SK-N-SH (cell line): ENCODE results near the gene PAM16. TPM values are rescaled to one million over a fixed set of nuclear protein-coding genes. Genes with fewer than 3 reads are reported as not detected.

Source experiments
- CTCF ChIA-PET: fragments of 300-600, 350-600 bp; formaldehyde crosslinking; extraction: SDS; loops from one replicate; lab custom pipeline; 2021; lab: Yijun Ruan, JAX
- POLR2A ChIA-PET: fragments of 350-600 bp; sonication (Branson Sonifier 250); formaldehyde crosslinking; extraction: SDS; loops from one replicate; lab custom pipeline; 2020; ENCODE audit warnings: antibody characterized with exemption, inconsistent platforms; lab: Yijun Ruan, JAX
- DNase-seq: peaks from one replicate; pipeline ENCODE4 v3.0.0; 2012
- H2AFZ ChIP-seq: fragments of 200-600 bp; sonication (generic); 2 replicates; pipeline ENCODE4 v1.8.1; 2016; ENCODE audit warnings: antibody characterized with exemption, mild to moderate bottlenecking, low read depth
- H3F3A ChIP-seq: fragments of 200-600 bp; sonication (generic); replicated peaks from 2 replicates; pipeline ENCODE3; 2016; ENCODE audit warnings: antibody characterized with exemption, mild to moderate bottlenecking; ENCODE audit not compliant: insufficient read depth
- H3K27ac ChIP-seq, 2 experiments: fragments of 200-500 bp in 1 of 2; fragments of 200-600 bp in 1 of 2; sonication (Bioruptor generic) in 1 of 2; sonication (generic), shearing (Covaris generic) in 1 of 2; 2 replicates each; pipeline versions ENCODE4 v1.5.1 to v1.6.1; 2014 to 2016; ENCODE audit warnings: low read depth in 2 of 2, inconsistent platforms in 1 of 2, low read length in 1 of 2, mild to moderate bottlenecking in 1 of 2, mixed read lengths in 1 of 2
- H3K27me3 ChIP-seq: fragments of 200-600 bp; sonication (generic), shearing (Covaris generic); 2 replicates; pipeline ENCODE4 v1.6.1; 2016; ENCODE audit warnings: mixed run types; ENCODE audit not compliant: insufficient read depth
- H3K36me3 ChIP-seq, 2 experiments: fragments of 200-500 bp in 1 of 2; fragments of 200-600 bp in 1 of 2; sonication (Bioruptor generic) in 1 of 2; sonication (generic) in 1 of 2; replicated peaks in 1 of 2; 2 replicates each; pipeline versions ENCODE3 to v1.5.1; 2014 to 2016; ENCODE audit warnings: low read length in 1 of 2, mild to moderate bottlenecking in 1 of 2; ENCODE audit not compliant: insufficient read depth in 2 of 2, control insufficient read depth in 1 of 2
- H3K4me1 ChIP-seq, 2 experiments: fragments of 200-500 bp in 1 of 2; fragments of 200-600 bp in 1 of 2; sonication (Bioruptor generic) in 1 of 2; sonication (generic), shearing (Covaris generic) in 1 of 2; 2 replicates each; pipeline versions ENCODE4 v1.5.1 to v1.6.1; 2014 to 2016; ENCODE audit warnings: low read depth in 1 of 2, low read length in 1 of 2, mixed run types in 1 of 2; ENCODE audit not compliant: insufficient read depth in 2 of 2, control insufficient read depth in 1 of 2
- H3K4me2 ChIP-seq: fragments of 200-600 bp; sonication (generic), shearing (Covaris generic); 2 replicates; pipeline ENCODE4 v1.6.1; 2017; ENCODE audit warnings: mixed run types
- H3K4me3 ChIP-seq, 2 experiments: fragments of 200-500 bp in 1 of 2; fragments of 200-600 bp in 1 of 2; sonication (Bioruptor generic) in 1 of 2; sonication (generic), shearing (Covaris generic) in 1 of 2; 2 replicates each; pipeline versions ENCODE4 v1.5.1 to v1.8.1; 2014 to 2016; ENCODE audit warnings: low read depth in 2 of 2, inconsistent platforms in 1 of 2, low read length in 1 of 2, mild to moderate bottlenecking in 1 of 2, mixed read lengths in 1 of 2, moderate library complexity in 1 of 2
- H3K79me2 ChIP-seq: fragments of 200-600 bp; sonication (generic); 2 replicates; pipeline ENCODE4 v1.8.1; 2017; ENCODE audit warnings: mild to moderate bottlenecking; ENCODE audit not compliant: insufficient read depth
- H3K9ac ChIP-seq: fragments of 200-600 bp; sonication (generic); 2 replicates; pipeline ENCODE4 v1.6.1; 2017; ENCODE audit warnings: mixed run types
- H3K9me2 ChIP-seq: fragments of 200-600 bp; sonication (generic); 2 replicates; pipeline ENCODE4 v1.6.1; 2017; ENCODE audit warnings: mixed run types
- H3K9me3 ChIP-seq: fragments of 200-600 bp; sonication (generic); 2 replicates; pipeline ENCODE4 v1.6.1; 2017; ENCODE audit warnings: mixed run types, mild to moderate bottlenecking, moderate library complexity
- H4K20me1 ChIP-seq: fragments of 200-600 bp; sonication (generic); 2 replicates; pipeline ENCODE4 v1.6.1; 2017; ENCODE audit warnings: mild to moderate bottlenecking, mixed run types; ENCODE audit not compliant: insufficient read depth
- CHD2 ChIP-seq: fragments of 150-350 bp; IDR thresholded peaks from 2 replicates; pipeline ENCODE4 v1.6.1; 2018; ENCODE audit warnings: low read length; ENCODE audit not compliant: partially characterized antibody
- EZH2phosphoT487 ChIP-seq: fragments of 200-600 bp; sonication (generic); IDR thresholded peaks from 2 replicates; pipeline ENCODE4 v1.6.1; 2017; ENCODE audit warnings: low read depth, mixed run types, mild to moderate bottlenecking, antibody characterized with exemption, moderate library complexity, borderline replicate concordance
- FOXJ3 ChIP-seq: sonication (generic); formaldehyde crosslinking; IDR thresholded peaks from 2 replicates; pipeline ENCODE4 v1.5.1; 2020; ENCODE audit warnings: mild to moderate bottlenecking, missing genetic modification reagents
- FOXM1 ChIP-seq: IDR thresholded peaks from 2 replicates; pipeline ENCODE4 v1.4.0; 2012; ENCODE audit warnings: low read depth, mild to moderate bottlenecking
- GATA2 ChIP-seq: sonication (generic); formaldehyde crosslinking; IDR thresholded peaks from 2 replicates; pipeline ENCODE4 v1.5.0; 2020; ENCODE audit warnings: mild to moderate bottlenecking, missing genetic modification reagents
- IRF3 ChIP-seq: fragments of 150-350 bp; IDR thresholded peaks from 2 replicates; pipeline ENCODE4 v1.6.1; 2016; ENCODE audit warnings: mild to moderate bottlenecking, low read depth, low read length
- JUND ChIP-seq: IDR thresholded peaks from 2 replicates; pipeline ENCODE4 v1.4.0; 2012
- MEF2A ChIP-seq: IDR thresholded peaks from 2 replicates; pipeline ENCODE4 v1.4.0; 2012; ENCODE audit warnings: low read depth, borderline replicate concordance
- POLR2AphosphoS5 ChIP-seq: IDR thresholded peaks from 2 replicates; pipeline ENCODE4 v1.6.1; 2012; ENCODE audit warnings: low read depth, low read length
- REST ChIP-seq: IDR thresholded peaks from 2 replicates; pipeline ENCODE4 v1.6.1; 2012; ENCODE audit warnings: mild to moderate bottlenecking, low read depth, low read length, moderate library complexity
- RXRA ChIP-seq: IDR thresholded peaks from 2 replicates; pipeline ENCODE4 v1.4.0; 2012; ENCODE audit warnings: low read depth, mild to moderate bottlenecking, borderline replicate concordance
- SIN3A ChIP-seq: IDR thresholded peaks from 2 replicates; pipeline ENCODE4 v1.6.1; 2012; ENCODE audit warnings: low read depth, mild to moderate bottlenecking, low read length, moderate library complexity, borderline replicate concordance
- SMC3 ChIP-seq: IDR thresholded peaks from 2 replicates; pipeline ENCODE4 v1.6.1; 2012; ENCODE audit warnings: low read depth, low read length, improper control_type of control experiment
- TCF12 ChIP-seq: IDR thresholded peaks from 2 replicates; pipeline ENCODE4 v1.4.0; 2012
- TEAD4 ChIP-seq: IDR thresholded peaks from 2 replicates; pipeline ENCODE4 v1.4.0; 2012; ENCODE audit warnings: mild to moderate bottlenecking, borderline replicate concordance; ENCODE audit not compliant: insufficient read depth
- WGBS: methylation state at CpG from one replicate; pipeline ENCODE4 v1.1.6; 2017; ENCODE audit warnings: low lambda C conversion rate; 5-methylcytosine and 5-hydroxymethylcytosine counted together
- polyA plus RNA-seq, 3 experiments: library from polyadenylated mRNA; depleted of rRNA; stranded (reverse); fragments of >200 nt; gene quantifications; 2 replicates each; pipeline ENCODE4 v1.2.3, GENCODE V29; 2012

The PAM16 gene
- polyA plus RNA-seq, 1 of the 3 experiments (the other 2 are of a cell fraction): 96.4 TPM

- H3F3A ChIP-seq: no peaks in the 10 kb centered on the region
- WGBS: 82% methylated on average over 13 of the region's 16 CpGs
- POLR2A ChIA-PET: no interaction called here
- CTCF ChIA-PET: interaction anchor here (0.8 to 14.9 kb wide), 6 partner anchors 10 to 83 kb away, joined by 3 to 281 read pairs (median 7); no protein-coding TSS in a partner anchor
- H3K36me3 ChIP-seq: no peaks in the 10 kb centered on the region
- no peak overlapping the region; a peak in 1 of 4 replicates for H3K27ac ChIP-seq
- DNase-seq: no peak
- no peak overlapping the region for H2AFZ ChIP-seq
- no peak overlapping the region for H3K9ac ChIP-seq
- peaks cover 13 to 54% of the 10 kb centered on the region in 2 experiments; a peak in 1 of 4 replicates for H3K4me1 ChIP-seq
- H3K79me2 ChIP-seq: peaks cover 93% of the 10 kb centered on the region
- TF ChIP-seq MEF2A (no peak), JUND (no peak), SIN3A (no peak), EZH2phosphoT487 (no peak), TCF12 (no peak), POLR2AphosphoS5 (no peak), GATA2 (CRISPR knock-in tag) (no peak), SMC3 (no peak), IRF3 (no peak), REST (no peak), FOXJ3 (CRISPR knock-in tag) (no peak), RXRA (no peak), CHD2 (no peak), TEAD4 (no peak), FOXM1 (no peak)
- TF ChIP-seq, all 33 proteins: peak for 0
- H3K27me3 ChIP-seq: no peaks in the 10 kb centered on the region
- no peaks in the 10 kb centered on the region for H3K9me2 ChIP-seq
- no peak overlapping the region for H3K4me3 ChIP-seq
- H3K9me3 ChIP-seq: no peaks in the 10 kb centered on the region
- peaks cover 91% of the 10 kb centered on the region for H4K20me1 ChIP-seq
- no peak overlapping the region for H3K4me2 ChIP-seq
These were observed 30.5 kb downstream of the PAM16 start for GRCh38 chr16:4320571-4321137.
